Stimulated activated CD4-positive, alpha-beta T cell treated with anti-CD3 and anti-CD28 coated beads, Interleukin-1b, Interleukin-23, amount 100 ng/mL, for 24 hours (primary cell): ENCODE data around the gene FRMD1.

Source experiments
- DNase-seq, 4 experiments: peaks; one replicate each; pipeline ENCODE4 v3.0.0-alpha.2; 2020; ENCODE audit warnings: low read depth in 4 of 4, low spot score in 1 of 4

Gene FRMD1

DNA sequence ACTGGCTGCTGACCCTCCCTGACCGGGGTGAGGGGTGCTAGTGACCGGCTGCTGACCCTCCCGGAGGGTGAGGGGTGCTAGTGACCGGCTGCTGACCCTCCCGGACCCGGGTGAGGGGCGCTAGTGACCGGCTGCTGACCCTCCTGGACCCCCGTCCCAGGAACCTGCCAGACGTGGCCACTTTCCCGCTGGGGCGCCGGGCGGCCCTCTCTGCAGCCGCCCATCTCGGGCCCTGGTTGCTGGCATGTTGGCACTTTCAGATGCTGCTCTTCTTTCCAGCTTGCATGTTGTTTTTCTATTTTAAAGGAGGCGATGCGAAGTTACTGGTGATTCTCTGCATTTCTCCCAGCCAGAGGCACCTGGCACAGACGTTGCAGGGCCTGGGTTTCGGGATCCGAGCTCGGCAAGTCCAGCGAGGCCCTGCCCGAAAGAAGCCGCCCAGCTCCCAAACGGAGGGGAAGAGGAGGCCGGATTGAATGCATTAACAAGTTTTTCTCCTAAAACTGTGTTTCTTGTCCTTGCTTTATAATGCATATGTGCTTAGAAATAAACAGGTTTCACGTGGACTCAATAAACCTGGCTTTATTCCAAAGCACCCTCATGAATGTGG, 34.4 kb downstream of the FRMD1 start:
- no peak for DNase-seq

GRCh38 chr6:168043848-168044415, 35.1 kb downstream of the FRMD1 start:
- no peak for DNase-seq

DNA sequence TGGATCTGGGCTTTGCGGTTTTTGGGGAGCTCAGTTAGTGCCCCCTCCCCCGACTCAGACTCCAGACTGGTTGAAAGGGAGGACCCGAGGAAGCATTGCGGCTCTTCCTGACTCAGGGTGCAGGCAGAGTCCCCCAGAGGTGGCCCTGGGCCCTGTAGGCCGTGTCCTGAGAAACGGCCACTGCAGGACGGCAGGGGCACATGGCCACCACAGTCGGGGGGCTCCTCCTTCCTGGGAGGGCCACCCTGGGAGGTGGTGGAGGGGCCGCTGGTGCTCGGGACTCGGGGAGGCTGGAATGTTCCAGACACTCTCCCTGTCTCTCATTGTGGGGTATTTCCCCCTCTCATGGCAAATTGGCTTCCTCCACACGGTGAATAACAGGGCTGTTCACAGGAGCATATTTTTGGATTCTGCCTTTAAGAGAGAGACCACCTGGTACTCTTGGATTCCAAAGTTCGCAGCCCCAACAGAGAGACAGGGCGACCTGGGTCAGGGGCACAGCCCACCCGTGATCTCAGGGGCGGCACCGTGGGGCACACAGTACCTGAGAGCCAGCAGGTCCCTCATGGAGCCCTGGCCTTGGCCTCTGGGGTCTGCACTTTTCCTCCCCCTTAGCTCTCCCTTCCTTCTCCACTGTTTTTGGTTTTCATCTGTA, 35.7 kb downstream of the FRMD1 start:
- DNase-seq = no peak

DNA sequence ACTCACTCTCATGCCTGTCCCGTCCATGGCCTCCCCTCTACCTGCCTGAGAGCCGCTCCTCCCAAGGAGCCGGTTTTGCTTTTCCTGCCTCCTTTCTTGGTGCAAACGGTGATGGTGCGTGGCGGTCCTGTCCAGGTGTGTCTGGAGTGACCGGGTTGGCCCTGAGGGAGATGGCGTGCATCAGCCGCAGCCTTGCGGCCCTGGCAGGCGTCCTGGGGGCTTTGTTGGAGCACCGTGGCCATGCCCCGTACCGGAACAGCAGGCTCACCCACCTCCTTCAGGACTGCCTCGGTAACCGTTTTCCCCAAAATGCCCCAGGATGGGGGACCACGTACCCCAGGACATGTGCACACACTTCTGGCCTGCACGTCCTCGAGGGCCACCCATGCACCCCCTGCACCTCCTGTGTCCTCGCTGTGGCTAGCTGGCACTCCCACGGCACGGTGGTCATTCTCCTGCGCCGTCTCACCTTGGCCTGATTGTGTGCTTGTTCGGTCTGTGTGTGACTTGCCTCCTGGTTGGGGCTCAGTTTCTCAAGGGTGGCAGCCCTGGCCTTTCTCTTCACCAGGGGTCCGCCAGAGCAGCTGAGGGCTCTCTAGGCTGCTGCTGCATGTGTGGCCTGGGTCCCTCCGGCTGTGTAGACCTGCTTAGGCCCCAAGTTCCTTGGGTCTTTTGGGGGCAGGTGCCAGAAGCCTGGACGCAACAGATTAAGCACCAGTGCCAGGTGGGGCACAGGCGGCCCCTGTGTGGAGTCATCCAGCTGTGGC, 36.4 kb downstream of the FRMD1 start:
- DNase-seq = no peak

GRCh38 chr6:168041928-168042327, 37.1 kb downstream of the FRMD1 start:
- DNase-seq = no peak

- DNase-seq = no peak
Observed at GRCh38 chr6:168040856-168041496, 38.0 kb downstream of the FRMD1 start.

GRCh38 chr6:168039849-168040248, 39.2 kb downstream of the FRMD1 start:
- no peak for DNase-seq

- DNase-seq = no peak
Observed at GRCh38 chr6:168039301-168039700, 39.7 kb downstream of the FRMD1 start.

- DNase-seq = no peak
Observed at GRCh38 chr6:168038576-168039140, 40.4 kb downstream of the FRMD1 start.

DNA sequence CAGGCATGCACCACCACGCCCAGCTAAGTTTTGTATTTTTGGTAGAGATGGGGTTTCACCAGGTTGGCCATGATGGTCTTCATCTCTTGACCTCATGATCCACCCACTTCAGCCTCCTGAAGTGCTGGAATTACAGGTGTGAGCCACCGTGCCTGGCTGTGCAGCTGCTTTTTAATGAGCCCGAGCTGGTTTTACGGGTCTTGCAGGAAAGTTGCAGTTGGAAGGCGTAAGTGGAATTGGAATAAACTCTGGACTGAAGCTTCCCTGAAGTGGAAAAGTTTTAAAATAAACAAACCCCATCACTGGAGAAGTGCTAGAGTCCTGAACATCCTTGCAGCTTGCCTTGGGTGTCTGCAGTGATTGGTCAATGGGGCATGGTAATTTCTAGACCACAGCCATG, 41.2 kb downstream of the FRMD1 start:
- no peak for DNase-seq

- DNase-seq = no peak
Observed at GRCh38 chr6:168037242-168037641, 41.8 kb downstream of the FRMD1 start.

DNA sequence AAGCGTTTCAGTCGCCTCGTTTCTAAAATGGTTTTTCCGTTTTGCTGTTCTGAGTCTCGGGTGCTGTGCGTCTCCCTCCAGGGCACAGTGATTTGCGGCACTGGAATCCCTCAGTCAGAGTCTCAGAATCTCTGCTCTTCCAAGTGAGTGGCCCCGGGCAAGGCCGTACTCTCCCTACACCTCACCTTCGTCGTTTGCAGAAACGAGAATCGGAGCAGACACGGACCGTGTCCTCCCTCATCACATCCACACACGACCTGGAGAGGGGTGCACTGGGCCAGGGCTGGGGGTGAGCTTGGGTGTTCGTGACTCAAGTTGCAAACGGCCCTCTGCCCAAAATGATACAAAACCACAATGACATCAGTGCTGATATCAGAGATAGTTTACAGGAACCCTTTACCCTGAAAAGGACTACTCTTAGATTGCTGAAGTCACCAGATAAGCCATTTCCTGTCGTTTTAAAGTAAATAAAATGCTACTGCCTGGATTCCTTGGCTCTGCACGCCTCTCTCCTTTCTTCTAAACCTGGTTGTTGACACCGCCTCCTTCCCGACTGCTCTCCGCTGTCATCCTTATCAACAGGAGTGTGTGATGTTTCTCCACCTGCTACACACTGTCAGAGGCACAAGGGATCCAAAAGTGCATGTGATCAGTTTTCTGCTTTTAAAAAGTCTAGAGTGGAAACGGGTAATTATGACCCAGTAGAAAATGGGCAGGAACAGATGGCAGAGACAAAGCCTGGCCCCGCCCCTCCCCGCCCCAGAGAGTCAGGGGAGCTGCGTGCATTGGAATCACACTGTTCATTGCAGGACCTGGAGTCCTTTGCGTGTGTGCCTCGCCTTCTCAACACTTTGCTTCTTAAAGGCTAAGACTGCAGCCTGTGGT, 43.1 kb downstream of the FRMD1 start:
- no peak for DNase-seq

GRCh38 chr6:168035098-168035660, 43.8 kb downstream of the FRMD1 start:
- no peak for DNase-seq

- DNase-seq = no peak
Observed at GRCh38 chr6:168034537-168034936, 44.5 kb downstream of the FRMD1 start.

DNA sequence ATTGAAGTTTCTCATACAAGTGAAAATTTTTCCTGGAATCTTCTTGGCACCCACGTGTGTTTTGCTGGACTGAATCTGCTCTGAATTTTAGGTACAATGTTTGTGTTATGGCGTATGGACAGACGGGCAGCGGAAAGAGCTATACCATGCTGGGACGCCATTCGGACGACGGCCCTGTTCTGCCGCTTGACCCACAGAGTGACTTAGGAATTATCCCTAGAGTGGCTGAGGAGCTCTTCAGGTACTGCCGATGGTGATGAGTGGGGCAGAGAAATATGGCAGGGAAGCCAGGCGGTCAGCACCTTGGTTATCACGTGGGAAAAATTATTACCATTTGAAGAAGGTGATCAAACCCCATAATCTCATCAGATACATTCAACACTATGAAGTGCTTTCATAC, 45.2 kb downstream of the FRMD1 start:
- DNase-seq = no peak

DNA sequence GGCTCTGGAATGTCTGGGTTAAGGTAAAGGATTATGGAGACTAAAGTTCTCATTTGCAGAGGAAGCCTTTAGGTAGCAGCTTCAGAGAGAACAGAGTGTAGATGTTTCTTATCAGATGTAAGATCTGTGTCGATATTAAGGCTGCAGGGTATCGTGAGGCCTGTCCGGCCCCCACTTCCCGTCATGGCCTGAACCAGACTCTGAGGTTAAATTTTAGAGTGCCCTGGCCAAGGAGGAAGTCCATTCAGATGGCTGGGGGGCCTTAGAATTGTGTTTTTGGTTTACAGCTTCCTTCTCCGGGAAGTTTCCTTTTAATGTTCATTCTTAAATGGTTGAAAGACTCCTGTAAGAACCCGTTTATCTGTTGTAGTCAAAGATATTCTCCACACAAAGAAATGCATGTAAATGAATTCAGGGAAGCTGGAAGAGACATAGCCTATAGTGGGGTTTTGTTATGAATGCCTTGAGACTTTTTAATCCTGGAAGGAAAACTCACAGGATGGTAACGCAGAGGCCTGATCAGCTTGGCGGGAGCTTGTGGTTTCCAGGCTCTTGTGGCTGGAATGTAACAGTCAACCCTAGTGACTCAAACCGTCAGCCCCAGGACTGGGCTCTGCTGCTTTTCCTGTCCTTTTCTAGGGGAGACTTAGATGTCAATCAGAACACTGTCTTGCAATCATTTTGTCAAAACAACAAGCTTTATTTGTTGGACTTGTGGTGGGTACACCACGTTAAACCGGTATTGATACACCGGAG, 46.8 kb downstream of the FRMD1 start:
- DNase-seq = no peak

- no peak for DNase-seq
Observed at GRCh38 chr6:168031411-168031971, 47.5 kb downstream of the FRMD1 start.

DNA sequence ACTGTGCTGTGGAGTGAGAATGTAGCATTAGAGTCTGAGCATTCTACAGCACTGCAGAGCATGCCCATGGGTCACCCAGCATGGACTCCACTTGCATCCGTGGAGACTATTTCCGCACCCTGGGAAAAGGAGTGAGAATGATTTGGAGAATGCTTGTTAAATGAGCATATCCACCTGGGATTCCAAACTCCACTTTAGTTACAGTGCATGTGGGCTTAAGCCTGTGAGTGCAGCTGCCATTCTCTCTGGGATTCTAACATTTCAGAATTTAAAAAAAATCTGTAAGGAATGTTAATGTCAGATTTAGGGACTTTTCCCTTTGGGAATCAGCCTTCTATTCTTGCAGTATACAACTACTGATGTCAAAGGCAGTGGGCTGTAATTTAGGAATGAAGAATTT, 48.1 kb downstream of the FRMD1 start:
- DNase-seq = no peak

DNA sequence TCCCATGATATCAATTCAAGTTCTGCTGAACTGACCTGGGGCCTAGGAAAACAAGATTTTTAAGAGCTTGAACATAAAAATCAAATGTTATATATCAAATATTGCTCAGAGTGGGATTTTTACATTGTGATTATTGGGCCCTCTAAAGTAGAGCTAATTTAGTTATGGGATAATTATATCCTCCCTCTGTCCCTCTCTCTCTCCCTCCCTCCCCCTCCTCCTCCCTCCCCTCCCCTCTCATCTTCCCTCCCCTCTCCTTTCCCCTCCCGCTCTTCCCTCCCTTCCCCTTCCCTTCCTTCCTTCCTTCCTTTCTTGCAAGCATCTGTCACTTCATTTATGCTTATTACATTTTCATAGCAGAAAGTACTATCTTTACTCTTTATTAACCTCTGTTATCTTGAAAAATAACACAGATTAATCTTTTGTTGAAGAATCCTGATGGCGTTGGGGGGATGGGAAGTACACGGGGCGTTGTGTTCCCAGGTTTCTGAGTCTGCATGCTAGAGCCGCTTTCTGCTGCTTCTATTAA, 48.7 kb downstream of the FRMD1 start:
- no peak for DNase-seq
